Glutamatergic neuron (in vitro differentiated cells): ENCODE measurements around the gene ARHGAP11A. TPM values are rescaled to one million over a fixed set of nuclear protein-coding genes. Genes with fewer than 3 reads are reported as not detected.
A peak's percentile ranks its signal among the peaks of the same experiment; 100 is the strongest.
"Not testable (repeated sequence)": the region's sequence is repeated elsewhere in the genome, so short reads cannot be mapped to it uniquely, and the experiment has no call there.

Experiments used
- DNase-seq: peaks from one replicate; pipeline ENCODE4 v3.0.0; 2022
- H3K27ac Mint-ChIP-seq: one replicate; pipeline ENCODE4 v1.8.0; 2020; ENCODE audit warnings: mild to moderate bottlenecking, mixed read lengths, inconsistent platforms; ENCODE audit not compliant: unreplicated experiment
- H3K27me3 Mint-ChIP-seq: one replicate; pipeline ENCODE4 v1.8.0; 2020; ENCODE audit warnings: mild to moderate bottlenecking, moderate library complexity, mixed read lengths, inconsistent platforms; ENCODE audit not compliant: unreplicated experiment
- H3K36me3 Mint-ChIP-seq: one replicate; pipeline ENCODE4 v1.8.0; 2020; ENCODE audit warnings: mild to moderate bottlenecking, mixed read lengths, inconsistent platforms; ENCODE audit not compliant: unreplicated experiment
- H3K4me1 Mint-ChIP-seq: one replicate; pipeline ENCODE4 v1.8.0; 2020; ENCODE audit warnings: mild to moderate bottlenecking, low read depth, mixed read lengths, inconsistent platforms; ENCODE audit not compliant: unreplicated experiment
- H3K4me3 Mint-ChIP-seq: one replicate; pipeline ENCODE4 v1.8.0; 2020; ENCODE audit warnings: mild to moderate bottlenecking, mixed read lengths, inconsistent platforms; ENCODE audit not compliant: unreplicated experiment
- H3K9me3 Mint-ChIP-seq: one replicate; pipeline ENCODE4 v1.8.0; 2020; ENCODE audit warnings: mild to moderate bottlenecking, moderate library complexity, mixed read lengths, inconsistent platforms; ENCODE audit not compliant: unreplicated experiment
- long read RNA-seq: library from polyadenylated mRNA; unstranded; transcript quantifications from one replicate; pipeline ENCODE4 v2.0.0, GENCODE V29; 2020; ENCODE audit not compliant: unreplicated experiment
- total RNA-seq: library from RNA; stranded (reverse); fragmentation: NEBNext Ultra II Directional; extraction: Animal tissue kit (Norgen Biotek cat#: 25700); gene quantifications from one replicate; pipeline ENCODE4 v1.2.1, GENCODE V29; 2021; ENCODE audit not compliant: unreplicated experiment

ARHGAP11A gene
- total RNA-seq = 8.9 TPM
- long read RNA-seq = 0 reads

GRCh38 chr15:32615051-32615870 lies at the start of gene ARHGAP11A:
ARHGAP11A (plus strand) TSS chr15:32615504; CDS start chr15:32616212, 708 bp downstream.
- H3K4me1 Mint-ChIP-seq, H3K27me3 Mint-ChIP-seq, H3K9me3 Mint-ChIP-seq, H3K36me3 Mint-ChIP-seq: not testable (repeated sequence)
- peak within 1 kb of the TSS; percentile 98 for H3K4me3 Mint-ChIP-seq
- DNase-seq = peak; percentile 79
- H3K27ac Mint-ChIP-seq = peak within 1 kb of the TSS; percentile 82

- not testable (repeated sequence) for H3K4me3 Mint-ChIP-seq, H3K27ac Mint-ChIP-seq, H3K27me3 Mint-ChIP-seq
Measured at GRCh38 chr15:32568988-32569387, 46.3 kb upstream of the ARHGAP11A start.

GRCh38 chr15:32578482-32578881 lies 36.8 kb upstream of the ARHGAP11A start:
- not testable (repeated sequence) for DNase-seq, H3K4me1 Mint-ChIP-seq, H3K27ac Mint-ChIP-seq, H3K36me3 Mint-ChIP-seq, H3K4me3 Mint-ChIP-seq, H3K27me3 Mint-ChIP-seq, H3K9me3 Mint-ChIP-seq

More at GRCh38 chr15:32568988-32569387, 46.3 kb upstream of the ARHGAP11A start:
- not testable (repeated sequence) for H3K36me3 Mint-ChIP-seq, DNase-seq, H3K9me3 Mint-ChIP-seq, H3K4me1 Mint-ChIP-seq

- H3K27ac Mint-ChIP-seq, H3K4me1 Mint-ChIP-seq, H3K36me3 Mint-ChIP-seq, H3K27me3 Mint-ChIP-seq, H3K9me3 Mint-ChIP-seq, DNase-seq, H3K4me3 Mint-ChIP-seq: not testable (repeated sequence)
Measured at GRCh38 chr15:32585844-32586243, 29.5 kb upstream of the ARHGAP11A start.

- not testable (repeated sequence) for H3K4me1 Mint-ChIP-seq, H3K4me3 Mint-ChIP-seq, H3K27ac Mint-ChIP-seq
Measured at GRCh38 chr15:32593151-32593550, 22.2 kb upstream of the ARHGAP11A start, which contains the start of gene GOLGA8N. GOLGA8N (plus strand) TSS chr15:32593456.

GRCh38 chr15:32609518-32609917 lies 5.8 kb upstream of the ARHGAP11A start:
- DNase-seq, H3K4me3 Mint-ChIP-seq, H3K27ac Mint-ChIP-seq, H3K4me1 Mint-ChIP-seq, H3K27me3 Mint-ChIP-seq, H3K9me3 Mint-ChIP-seq, H3K36me3 Mint-ChIP-seq: not testable (repeated sequence)

More at GRCh38 chr15:32593151-32593550, 22.2 kb upstream of the ARHGAP11A start, which contains the start of gene GOLGA8N:
- not testable (repeated sequence) for DNase-seq, H3K36me3 Mint-ChIP-seq, H3K9me3 Mint-ChIP-seq, H3K27me3 Mint-ChIP-seq

GRCh38 chr15:32610719-32611118 lies 4.6 kb upstream of the ARHGAP11A start:
- H3K27me3 Mint-ChIP-seq, H3K36me3 Mint-ChIP-seq, H3K4me3 Mint-ChIP-seq, H3K9me3 Mint-ChIP-seq, DNase-seq, H3K4me1 Mint-ChIP-seq, H3K27ac Mint-ChIP-seq: not testable (repeated sequence)

GRCh38 chr15:32614712-32615050 lies 623 bp upstream of the ARHGAP11A start:
- H3K9me3 Mint-ChIP-seq, H3K4me1 Mint-ChIP-seq, H3K27me3 Mint-ChIP-seq, H3K36me3 Mint-ChIP-seq: not testable (repeated sequence)
- Mint-ChIP-seq H3K27ac (peak overlapping the region; percentile 78), H3K4me3 (peak overlapping the region; percentile 98)
- DNase-seq = peak; percentile 19

- peak overlapping the region; percentile 98 for H3K4me3 Mint-ChIP-seq
- not testable (repeated sequence) for H3K9me3 Mint-ChIP-seq, H3K36me3 Mint-ChIP-seq, DNase-seq, H3K27me3 Mint-ChIP-seq, H3K4me1 Mint-ChIP-seq
- peak overlapping the region; percentile 82 for H3K27ac Mint-ChIP-seq
Measured at GRCh38 chr15:32615871-32616426, 645 bp downstream of the ARHGAP11A start.
